Dermis microvascular lymphatic vessel endothelial cell (primary cell): Measurements from ENCODE around the gene DPF3. TPM values are rescaled to one million over a fixed set of nuclear protein-coding genes. Genes with fewer than 3 reads are reported as not detected.
A peak's percentile ranks its signal among the peaks of the same experiment; 100 is the strongest.

Experiments used
- DNase-seq, 2 donors: peaks; one replicate each; pipeline versions ENCODE4 v3.0.0 to v3.0.0-alpha.2; 2010; ENCODE audit warnings: low read depth in 2 of 2
- total RNA-seq: library from RNA; depleted of rRNA; stranded (reverse); fragments of >200 nt; gene quantifications from 2 replicates; pipeline ENCODE4 v1.2.1, GENCODE V29; 2014

DPF3 gene
- total RNA-seq, 1 donor from 2014 or later = 0.90 TPM

GRCh38 chr14:72683787-72684186, 210.1 kb downstream of the DPF3 start:
- DNase-seq = no peak

GRCh38 chr14:72682188-72682587, 211.7 kb downstream of the DPF3 start:
- no peak for DNase-seq

GRCh38 chr14:72680853-72681640, 212.9 kb downstream of the DPF3 start:
- no peak for DNase-seq

- DNase-seq = peak in 1 of 2 donors; percentile 14
These were observed 214.3 kb downstream of the DPF3 start for GRCh38 chr14:72679536-72680151.

- DNase-seq = peak in 1 of 2 donors; percentile 81
These were observed 214.8 kb downstream of the DPF3 start for GRCh38 chr14:72679141-72679535.

GRCh38 chr14:72678356-72678755, 215.5 kb downstream of the DPF3 start:
- DNase-seq = peak; percentile 11 to 86

GRCh38 chr14:72677664-72678063, 216.2 kb downstream of the DPF3 start:
- peak in 1 of 2 donors; percentile 53 for DNase-seq

- DNase-seq = no peak
These were observed 218.8 kb downstream of the DPF3 start for GRCh38 chr14:72675126-72675525.

- DNase-seq = no peak
These were observed 220.7 kb downstream of the DPF3 start for GRCh38 chr14:72673179-72673578.

GRCh38 chr14:72666610-72667009, 227.3 kb downstream of the DPF3 start:
- no peak for DNase-seq

GRCh38 chr14:72665259-72665658, 228.6 kb downstream of the DPF3 start:
- peak; percentile 64 to 96 for DNase-seq

GRCh38 chr14:72664651-72665050, 229.2 kb downstream of the DPF3 start:
- DNase-seq = peak in 1 of 2 donors; percentile 83

GRCh38 chr14:72663956-72664650, 229.8 kb downstream of the DPF3 start:
- peak; percentile 39 to 78 for DNase-seq

- no peak for DNase-seq
These were observed 230.8 kb downstream of the DPF3 start for GRCh38 chr14:72663076-72663487.

- DNase-seq = no peak
These were observed 231.7 kb downstream of the DPF3 start for GRCh38 chr14:72662214-72662613.

GRCh38 chr14:72657214-72657921, 236.5 kb downstream of the DPF3 start:
- no peak for DNase-seq

- no peak for DNase-seq
These were observed 240.9 kb downstream of the DPF3 start for GRCh38 chr14:72653026-72653425.

GRCh38 chr14:72652179-72652578, 241.7 kb downstream of the DPF3 start:
- no peak for DNase-seq

GRCh38 chr14:72651714-72652113, 242.2 kb downstream of the DPF3 start:
- no peak for DNase-seq

GRCh38 chr14:72651081-72651480, 242.8 kb downstream of the DPF3 start:
- peak; percentile 31 to 67 for DNase-seq

- DNase-seq = peak in 1 of 2 donors; percentile 42
These were observed 244.2 kb downstream of the DPF3 start for GRCh38 chr14:72649603-72650227.
